AG04449 (cell line): ENCODE results near the gene RAB40C.

Experiments used
- CTCF ChIA-PET: fragments of 350-600 bp; formaldehyde crosslinking; extraction: SDS; loops from one replicate; lab custom pipeline; 2021; ENCODE audit warnings: antibody characterized with exemption; lab: Yijun Ruan, JAX
- POLR2A ChIA-PET: fragments of 400-600, 350-600 bp; formaldehyde crosslinking; extraction: SDS; loops from one replicate; lab custom pipeline; 2020; ENCODE audit warnings: antibody characterized with exemption, inconsistent platforms; lab: Yijun Ruan, JAX
- DNase-seq: peaks from one replicate; pipeline ENCODE4 v3.0.0-alpha.2; 2010; ENCODE audit warnings: low read depth, low spot score
- H3K4me3 ChIP-seq: 2 replicates; pipeline ENCODE4 v1.5.1; 2011; ENCODE audit warnings: low read depth, mild to moderate bottlenecking, control low read depth, low read length
- CTCF ChIP-seq: IDR thresholded peaks from one replicate; pipeline ENCODE4 v1.5.1; 2011; ENCODE audit warnings: mild to moderate bottlenecking, moderate library complexity, low read length, control low read depth, inconsistent platforms; ENCODE audit not compliant: insufficient read depth; ENCODE audit errors: missing control alignments

RAB40C gene

DNA sequence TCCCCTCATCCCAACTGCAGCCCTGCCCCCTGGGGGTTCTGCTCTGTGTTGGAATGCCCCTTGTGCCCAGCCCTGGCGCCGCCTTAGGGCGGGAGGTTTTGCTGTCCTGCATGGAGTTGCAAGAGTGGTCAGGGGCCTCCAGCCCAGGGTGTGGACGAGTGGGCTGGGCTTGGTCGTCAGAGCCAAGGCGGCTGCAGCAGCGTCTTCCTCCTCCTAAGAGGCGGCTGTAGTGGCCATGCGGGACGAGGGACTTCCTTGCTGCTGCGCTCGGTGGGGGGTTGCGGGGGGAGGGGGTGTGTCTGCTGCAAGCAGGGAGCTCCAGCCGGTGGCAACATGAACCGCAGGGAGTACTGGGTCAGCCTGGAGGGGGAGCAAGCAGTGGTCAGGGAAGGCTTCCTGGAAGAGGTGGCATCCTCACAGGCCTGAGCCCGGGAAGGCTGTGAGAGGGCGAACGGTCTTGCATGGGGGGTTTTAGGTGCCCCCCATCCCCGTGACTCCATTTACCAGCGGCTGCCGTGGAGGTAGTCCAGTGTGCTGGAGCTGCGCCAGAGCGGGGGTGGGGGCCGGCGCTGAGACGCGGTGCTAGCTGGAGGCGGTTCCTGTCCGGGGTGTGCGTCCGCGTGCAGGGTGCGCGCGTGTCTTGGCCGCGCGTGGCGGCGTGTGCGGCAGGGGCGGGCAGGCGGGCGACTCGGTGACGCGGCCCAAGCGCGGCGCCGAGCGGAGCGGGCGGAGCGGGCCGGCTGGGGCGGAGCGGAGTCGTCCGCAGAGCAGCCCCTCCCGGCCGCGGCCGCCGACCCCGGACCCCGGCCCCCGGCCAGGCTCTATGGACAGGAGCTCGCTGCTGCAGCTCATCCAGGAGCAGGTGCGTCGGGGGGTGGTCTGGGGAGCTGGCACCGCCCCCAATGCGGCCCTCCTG lies 85.4 kb downstream of the RAB40C start, which contains the start of gene RHBDL1:
Gene RHBDL1, plus strand, starts transcription at position 704 of the 916 bp plus-strand sequence. Its CDS starts 120 bp downstream, at position 824.
- TF ChIP-seq CTCF: no peak
- ChIA-PET POLR2A (interaction anchor here (0.5 to 2.1 kb wide), 4 partner anchors 8 to 253 kb away, joined by 3 to 7 read pairs (median 3); partner anchors contain the start of genes JMJD8 and RHOT2), CTCF (interaction anchor here (1.1 to 2.5 kb wide), 3 partner anchors 7 to 11 kb away, joined by 5 to 10 read pairs (median 8); partner anchors contain the start of gene RHOT2)
- DNase-seq: no peak
- H3K4me3 ChIP-seq: peak within 1 kb of the TSS; percentile 45

DNA sequence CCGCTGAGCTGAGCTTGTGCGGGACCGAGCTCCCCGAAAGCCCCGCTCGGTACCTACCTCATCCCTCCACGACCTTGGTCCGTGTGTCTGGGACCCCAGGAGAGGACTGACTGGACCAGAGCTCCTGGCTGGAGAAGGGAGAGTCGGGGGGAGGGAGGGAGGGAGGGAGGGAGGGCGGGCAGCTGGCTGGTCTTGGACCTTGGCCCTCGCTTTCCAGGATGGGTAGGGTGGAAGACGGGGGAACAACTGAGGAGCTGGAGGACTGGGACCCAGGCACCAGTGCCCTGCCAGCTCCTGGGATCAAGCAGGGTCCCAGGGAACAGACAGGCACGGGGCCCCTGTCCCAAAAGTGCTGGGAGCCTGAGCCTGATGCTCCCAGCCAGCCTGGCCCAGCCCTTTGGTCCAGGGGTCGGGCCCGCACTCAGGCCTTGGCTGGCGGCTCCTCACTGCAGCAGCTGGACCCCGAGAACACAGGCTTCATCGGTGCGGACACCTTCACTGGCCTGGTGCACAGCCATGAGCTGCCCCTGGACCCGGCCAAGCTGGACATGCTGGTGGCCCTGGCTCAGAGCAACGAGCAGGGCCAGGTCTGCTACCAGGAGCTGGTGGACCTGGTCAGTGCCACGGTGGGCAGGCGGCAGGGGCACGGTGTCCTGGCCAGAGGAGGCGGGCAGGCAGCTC lies 86.2 kb downstream of the RAB40C start:
- H3K4me3 ChIP-seq: peak overlapping the region; percentile 45
- no peak for DNase-seq
- no peak for TF ChIP-seq CTCF
- ChIA-PET POLR2A (interaction anchor here (0.5 to 2.1 kb wide), 3 partner anchors 8 to 254 kb away, joined by 3 to 7 read pairs (median 3); partner anchors contain the start of genes JMJD8 and RHOT2), CTCF (interaction anchor here (1.1 to 2.5 kb wide), 3 partner anchors 8 to 11 kb away, joined by 5 to 10 read pairs (median 8); partner anchors contain the start of gene RHOT2)

DNA sequence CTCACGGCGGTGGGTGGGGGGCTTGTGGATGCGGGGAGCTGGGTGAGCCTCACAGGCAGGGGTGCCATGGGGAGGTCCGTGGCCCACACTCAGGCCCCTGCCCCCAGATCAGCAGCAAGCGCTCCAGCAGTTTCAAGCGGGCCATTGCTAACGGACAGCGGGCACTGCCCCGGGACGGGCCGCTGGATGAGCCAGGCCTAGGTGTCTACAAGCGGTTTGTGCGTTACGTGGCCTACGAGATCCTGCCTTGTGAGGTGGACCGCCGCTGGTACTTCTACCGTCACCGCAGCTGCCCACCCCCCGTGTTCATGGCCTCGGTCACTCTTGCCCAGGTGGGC lies 86.7 kb downstream of the RAB40C start:
- no peak overlapping the region for H3K4me3 ChIP-seq
- no peak for DNase-seq
- CTCF ChIA-PET: interaction anchor here (1.4 to 2.5 kb wide), 3 partner anchors 9 to 12 kb away, joined by 3 to 10 read pairs (median 8); partner anchors contain the start of gene RHOT2
- TF ChIP-seq CTCF: no peak
- POLR2A ChIA-PET: interaction anchor here (1.2 to 2.1 kb wide), 2 partner anchors 8 to 9 kb away, joined by 3 to 7 read pairs; partner anchors contain the start of genes JMJD8 and RHOT2

DNA sequence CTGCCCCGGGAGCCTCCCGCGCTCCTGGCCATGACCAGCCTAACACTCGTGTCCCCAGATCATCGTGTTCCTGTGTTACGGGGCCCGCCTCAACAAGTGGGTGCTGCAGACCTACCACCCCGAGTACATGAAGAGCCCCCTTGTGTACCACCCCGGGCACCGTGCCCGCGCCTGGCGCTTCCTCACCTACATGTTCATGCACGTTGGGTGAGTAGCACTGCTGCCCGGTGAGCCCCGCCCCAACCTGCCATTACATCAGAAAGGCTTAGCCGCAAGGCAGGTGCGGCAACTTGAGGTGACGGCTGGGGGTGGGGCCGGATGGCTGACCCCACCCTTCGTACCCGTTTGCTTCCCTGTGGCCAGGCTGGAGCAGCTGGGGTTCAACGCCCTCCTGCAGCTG lies 87.0 kb downstream of the RAB40C start:
- no peak overlapping the region for H3K4me3 ChIP-seq
- CTCF ChIA-PET: interaction anchor here (1.4 to 2.5 kb wide), 2 partner anchors 11 to 12 kb away, joined by 3 to 10 read pairs; no protein-coding TSS in a partner anchor
- DNase-seq: no peak
- no peak for TF ChIP-seq CTCF
- POLR2A ChIA-PET: interaction anchor here (1.2 kb wide), 1 partner anchor 10 kb away, joined by 3 read pairs; the partner anchor contains the start of gene RHOT2

DNA sequence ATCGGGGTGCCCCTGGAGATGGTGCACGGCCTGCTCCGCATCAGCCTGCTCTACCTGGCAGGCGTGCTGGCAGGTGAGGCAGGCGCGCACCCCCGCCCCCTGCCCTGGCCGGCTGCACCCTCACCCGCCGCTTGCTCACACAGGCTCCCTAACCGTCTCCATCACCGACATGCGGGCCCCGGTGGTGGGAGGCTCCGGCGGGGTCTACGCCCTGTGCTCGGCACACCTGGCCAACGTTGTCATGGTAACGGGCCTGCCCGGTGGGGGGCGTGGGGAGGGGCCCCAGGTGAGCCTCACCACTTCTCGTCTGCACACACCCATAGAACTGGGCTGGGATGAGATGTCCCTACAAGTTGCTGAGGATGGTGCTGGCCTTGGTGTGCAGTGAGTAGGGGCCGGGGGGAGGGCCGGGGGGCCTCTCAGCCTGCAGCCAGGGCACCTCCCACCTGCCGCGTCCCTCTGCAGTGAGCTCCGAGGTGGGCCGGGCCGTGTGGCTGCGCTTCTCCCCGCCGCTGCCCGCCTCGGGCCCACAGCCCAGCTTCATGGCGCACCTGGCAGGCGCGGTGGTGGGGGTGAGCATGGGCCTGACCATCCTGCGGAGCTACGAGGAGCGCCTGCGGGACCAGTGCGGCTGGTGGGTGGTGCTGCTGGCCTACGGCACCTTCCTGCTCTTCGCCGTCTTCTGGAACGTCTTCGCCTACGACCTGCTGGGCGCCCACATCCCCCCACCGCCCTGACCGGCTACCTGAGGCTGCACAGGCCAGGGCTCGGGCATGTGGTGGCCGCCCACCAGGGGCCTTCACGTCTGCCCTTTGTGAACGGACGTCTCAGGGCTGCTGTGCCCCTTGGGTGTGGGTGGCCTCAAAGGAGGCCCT lies 87.7 kb downstream of the RAB40C start:
- CTCF ChIA-PET: interaction anchor here (1.1 to 1.4 kb wide), 3 partner anchors 11 to 98 kb away, joined by 3 to 6 read pairs (median 3); no protein-coding TSS in a partner anchor
- no peak for DNase-seq
- POLR2A ChIA-PET: no interaction called here
- H3K4me3 ChIP-seq: no peak overlapping the region
- no peak for TF ChIP-seq CTCF
